Activated gamma-delta T cell treated with anti-CD3 and anti-CD28 coated beads, Interleukin-2, amount 50 U/mL, for 16 hours (primary cell): Measurements from ENCODE around the gene DNM3.
A peak's percentile ranks its signal among the peaks of the same experiment; 100 is the strongest.
"Not testable (repeated sequence)": the region's sequence is repeated elsewhere in the genome, so short reads cannot be mapped to it uniquely, and the experiment has no call there.

Experiments
- DNase-seq: peaks from one replicate; pipeline ENCODE4 v3.0.0-alpha.2; 2020; ENCODE audit warnings: low read depth

DNM3 gene

DNA sequence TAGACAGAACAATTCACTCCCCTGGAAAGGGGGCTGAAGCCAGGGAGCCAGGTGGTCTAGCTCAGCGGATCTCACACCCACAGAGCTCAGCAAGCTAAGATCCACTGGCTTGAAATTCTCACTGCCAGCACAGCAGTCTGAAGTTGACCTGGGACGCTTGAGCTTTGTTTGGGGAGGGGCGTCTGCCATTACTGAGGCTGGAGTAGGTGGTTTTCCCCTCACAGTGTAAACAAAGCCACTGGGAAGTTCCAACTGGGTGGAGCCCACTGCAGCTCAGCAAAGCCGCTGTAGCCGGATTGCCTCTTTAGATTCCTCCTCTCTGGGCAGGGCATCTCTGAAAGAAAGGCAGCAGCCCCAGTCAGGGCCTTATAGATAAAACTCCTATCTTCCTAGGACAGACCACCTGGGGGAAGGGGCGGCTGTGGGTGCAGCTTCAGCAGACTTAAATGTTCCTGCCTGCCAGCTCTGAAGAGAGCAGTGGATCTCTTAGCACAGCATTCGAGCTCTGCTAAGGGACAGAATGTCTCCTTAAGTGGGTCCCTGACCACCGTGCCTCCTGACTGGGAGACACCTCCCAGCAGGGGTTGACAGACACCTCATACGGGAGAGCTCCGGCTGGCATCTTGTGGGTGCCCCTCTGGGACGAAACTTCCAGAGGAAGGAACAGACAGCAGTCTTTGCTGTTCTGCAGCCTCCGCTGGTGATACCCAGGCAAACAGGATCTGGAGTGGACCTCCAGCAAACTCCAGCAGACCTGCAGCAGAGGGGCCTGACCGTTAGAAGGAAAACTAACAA lies 183.8 kb downstream of the DNM3 start:
- not testable (repeated sequence) for DNase-seq

GRCh38 chr1:172040466-172040865 lies 199.2 kb downstream of the DNM3 start:
- DNase-seq, result no peak

GRCh38 chr1:172041102-172041501 lies 199.8 kb downstream of the DNM3 start:
- no peak for DNase-seq

- DNase-seq, result no peak
These were observed 200.4 kb downstream of the DNM3 start for GRCh38 chr1:172041742-172042141.

- DNase-seq, result no peak
These were observed 202.6 kb downstream of the DNM3 start for GRCh38 chr1:172043900-172044299.

DNA sequence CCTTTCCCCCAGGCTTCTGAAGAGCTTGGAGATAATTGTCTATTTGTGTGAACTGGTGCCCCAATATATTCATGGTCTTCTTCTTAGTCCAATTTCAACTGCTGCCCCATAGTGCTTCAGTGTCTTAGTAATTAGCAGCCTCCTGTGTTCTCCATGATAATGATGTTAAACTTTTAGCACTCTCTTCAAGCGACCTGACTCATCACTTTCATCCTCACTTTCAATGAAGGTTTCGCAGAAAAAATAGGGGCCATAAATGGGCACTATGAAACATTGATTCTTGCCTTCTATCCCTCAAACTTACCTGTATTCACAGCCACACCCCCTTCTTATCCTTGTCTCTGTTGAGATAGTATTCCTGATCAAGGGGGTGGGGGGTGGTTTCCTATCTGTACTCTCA lies 210.6 kb downstream of the DNM3 start:
- no peak for DNase-seq

GRCh38 chr1:172054172-172054571 lies 212.9 kb downstream of the DNM3 start:
- DNase-seq, result no peak

DNA sequence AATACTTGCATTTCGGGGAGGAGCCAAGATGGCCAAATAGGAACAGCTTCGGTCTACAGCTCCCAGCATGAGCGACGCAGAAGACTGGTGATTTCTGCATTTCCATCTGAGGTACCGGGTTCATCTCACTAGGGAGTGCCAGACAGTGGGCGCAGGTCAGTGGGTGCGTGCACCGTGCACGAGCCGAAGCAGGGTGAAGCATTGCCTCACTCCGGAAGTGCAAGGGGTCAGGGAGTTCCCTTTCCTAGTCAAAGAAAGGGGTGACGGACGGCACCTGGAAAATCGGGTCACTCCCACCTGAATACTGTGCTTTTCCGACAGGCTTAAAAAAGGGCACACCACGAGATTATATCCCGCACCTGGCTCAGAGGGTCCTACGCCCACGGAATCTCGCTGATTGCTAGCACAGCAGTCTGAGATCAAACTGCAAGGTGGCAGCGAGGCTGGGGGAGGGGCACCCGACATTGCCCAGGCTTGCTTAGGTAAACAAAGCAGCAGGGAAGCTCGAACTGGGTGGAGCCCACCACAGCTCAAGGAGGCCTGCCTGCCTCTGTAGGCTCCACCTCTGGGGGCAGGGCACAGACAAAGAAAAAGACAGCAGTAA lies 214.6 kb downstream of the DNM3 start:
- not testable (repeated sequence) for DNase-seq

DNA sequence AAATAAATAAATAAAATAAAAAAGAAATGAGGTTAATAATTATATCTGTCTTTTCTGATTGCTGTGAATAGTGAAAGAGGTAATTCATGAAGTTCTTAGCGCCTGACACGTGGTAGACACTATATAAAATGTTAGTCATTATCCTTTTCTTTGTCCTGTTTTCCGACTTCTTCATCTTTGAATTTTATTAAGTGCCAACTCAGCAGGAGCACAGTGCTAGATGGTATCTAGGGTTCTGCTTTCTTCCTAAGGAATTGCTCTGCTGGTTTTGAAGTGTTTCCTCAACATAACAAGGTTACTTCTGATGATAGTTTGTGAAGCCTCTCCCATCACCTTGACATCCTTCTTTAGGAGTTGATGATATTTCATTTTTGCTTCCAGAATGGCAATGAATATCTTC lies 227.0 kb downstream of the DNM3 start:
- no peak for DNase-seq

DNA sequence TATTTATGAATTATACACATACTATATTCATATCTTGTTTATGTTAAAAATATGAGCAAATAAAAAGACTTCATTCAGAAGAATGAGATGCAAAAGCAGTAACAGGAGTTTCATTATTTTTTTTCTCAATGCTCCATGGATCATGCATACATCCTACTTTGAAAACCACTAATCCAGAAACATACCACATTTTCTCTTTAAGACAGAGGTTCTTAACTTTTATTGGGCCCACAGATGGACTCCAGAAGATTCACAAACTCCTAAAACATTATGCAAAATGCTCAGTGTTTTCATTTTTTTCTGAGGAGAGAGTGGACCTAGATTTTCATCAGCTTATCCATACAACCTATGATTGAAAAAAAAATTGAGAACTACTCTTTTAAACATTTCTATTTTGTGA lies 227.8 kb downstream of the DNM3 start:
- no peak for DNase-seq

GRCh38 chr1:172069534-172069933 lies 228.2 kb downstream of the DNM3 start:
- no peak for DNase-seq

GRCh38 chr1:172070055-172070454 lies 228.8 kb downstream of the DNM3 start:
- DNase-seq, result no peak

DNA sequence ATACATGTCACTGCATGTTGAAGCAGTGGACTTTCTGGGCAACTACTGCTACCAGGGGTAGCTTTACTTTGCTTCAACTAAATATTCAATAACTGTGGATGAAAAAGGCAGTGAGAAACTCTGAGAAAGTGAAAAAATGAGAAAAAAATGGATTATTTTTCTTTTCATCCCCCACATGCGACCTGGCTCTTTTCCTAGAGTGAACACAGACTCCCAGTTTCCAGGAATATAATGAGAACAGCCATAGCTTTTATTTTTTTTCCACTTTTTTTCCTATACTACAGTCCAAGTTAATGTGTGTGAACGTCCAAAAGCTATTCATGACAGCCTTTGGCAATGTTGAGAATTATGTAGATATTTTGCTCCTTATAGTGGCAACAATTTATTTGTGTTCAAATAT lies 230.4 kb downstream of the DNM3 start:
- DNase-seq, result no peak

DNA sequence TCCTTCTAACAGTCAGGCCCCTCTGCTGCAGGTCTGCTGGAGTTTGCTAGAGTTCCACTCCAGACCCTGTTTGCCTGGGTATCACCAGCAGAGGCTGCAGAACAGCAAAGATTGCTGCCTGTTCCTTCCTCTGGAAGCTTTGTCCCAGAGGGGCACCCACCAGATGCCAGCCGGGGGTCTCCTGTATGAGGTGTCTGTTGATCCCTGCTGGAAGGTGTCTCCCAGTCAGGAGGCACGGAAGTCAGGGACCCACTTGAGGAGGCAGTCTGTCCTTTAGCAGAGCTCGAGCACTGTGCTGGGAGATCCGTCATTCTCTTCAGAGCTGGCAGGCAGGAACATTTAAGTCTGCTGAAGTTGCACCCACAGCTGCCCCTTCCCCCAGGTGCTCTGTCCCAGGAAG lies 238.6 kb downstream of the DNM3 start:
- DNase-seq, result not testable (repeated sequence)

DNA sequence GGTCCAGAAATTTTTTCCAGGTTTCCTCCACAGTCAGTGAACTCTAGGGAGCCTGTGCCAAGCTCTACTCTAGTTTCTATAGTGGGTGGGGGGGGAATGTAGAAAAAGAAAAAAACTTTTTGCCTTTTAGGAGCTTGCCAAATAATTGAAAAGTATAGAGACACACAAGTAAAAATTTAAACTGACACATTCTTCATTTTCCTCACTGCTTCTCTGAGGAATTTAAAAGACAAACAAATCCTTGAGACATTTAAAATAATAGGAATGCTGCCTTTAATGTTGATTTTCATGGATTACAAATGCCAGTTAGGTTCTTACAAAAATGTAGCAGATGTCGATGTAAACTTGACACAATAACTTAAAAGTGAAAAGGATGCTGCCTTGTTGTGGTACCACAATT lies 241.9 kb downstream of the DNM3 start:
- no peak for DNase-seq

GRCh38 chr1:172084876-172085275 lies 243.6 kb downstream of the DNM3 start:
- DNase-seq, result no peak

GRCh38 chr1:172085317-172085716 lies 244.0 kb downstream of the DNM3 start:
- no peak for DNase-seq

DNA sequence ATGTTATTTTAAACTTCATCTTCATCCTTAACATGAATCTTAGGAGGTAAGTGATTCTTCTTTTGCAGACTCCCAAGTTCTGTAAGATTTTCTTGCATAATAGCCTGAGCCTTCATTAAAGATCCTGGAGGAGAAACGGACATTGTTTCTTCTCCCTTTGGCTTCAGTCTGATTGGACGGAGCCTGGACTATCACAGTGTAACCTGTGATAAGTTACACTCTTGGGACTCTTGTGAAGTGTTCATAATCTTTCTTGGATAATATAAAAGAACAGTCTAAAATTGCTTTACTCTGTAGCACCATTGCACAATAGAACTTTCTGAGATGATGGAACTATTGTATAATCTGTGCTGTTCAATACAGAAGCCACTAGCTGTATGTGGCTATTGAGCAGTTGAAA lies 244.8 kb downstream of the DNM3 start:
- DNase-seq, result no peak

DNA sequence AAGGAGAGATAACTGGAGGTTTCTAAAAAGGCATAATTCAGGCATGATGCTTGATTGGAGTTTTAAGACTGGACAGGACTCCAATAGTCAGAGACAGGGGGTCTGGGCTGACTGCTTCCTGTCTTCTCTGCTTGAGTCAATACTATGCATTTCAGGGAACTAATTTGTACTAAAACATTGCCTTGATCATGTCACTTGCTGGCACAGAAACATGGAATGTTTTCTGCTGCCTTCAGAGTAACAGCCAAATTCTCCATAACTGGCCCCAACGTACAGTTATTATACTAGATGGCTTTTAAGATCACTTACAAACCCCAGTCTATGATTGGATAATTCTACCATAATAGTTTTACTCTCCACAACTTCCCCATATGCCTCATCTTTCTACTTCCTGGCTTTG lies 247.0 kb downstream of the DNM3 start:
- DNase-seq, result no peak

GRCh38 chr1:172089768-172090510 lies 248.6 kb downstream of the DNM3 start:
- peak; percentile 14 for DNase-seq

DNA sequence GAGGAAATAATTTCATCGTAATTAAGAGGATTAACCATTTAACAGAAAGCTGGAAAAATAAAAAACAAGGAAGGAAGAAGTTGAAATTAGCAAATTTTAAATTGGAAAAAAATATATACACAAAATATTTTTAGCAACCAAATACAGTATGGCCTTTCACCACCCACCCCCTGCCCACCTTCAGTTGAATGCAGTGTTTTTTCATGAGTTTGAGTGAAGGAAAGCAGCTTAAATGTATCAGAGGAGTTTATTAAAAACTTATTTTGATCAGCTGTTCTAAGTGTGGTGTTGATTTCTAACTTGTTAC lies 249.2 kb downstream of the DNM3 start:
- no peak for DNase-seq

GRCh38 chr1:172095846-172096245 lies 254.5 kb downstream of the DNM3 start:
- DNase-seq, result no peak

DNA sequence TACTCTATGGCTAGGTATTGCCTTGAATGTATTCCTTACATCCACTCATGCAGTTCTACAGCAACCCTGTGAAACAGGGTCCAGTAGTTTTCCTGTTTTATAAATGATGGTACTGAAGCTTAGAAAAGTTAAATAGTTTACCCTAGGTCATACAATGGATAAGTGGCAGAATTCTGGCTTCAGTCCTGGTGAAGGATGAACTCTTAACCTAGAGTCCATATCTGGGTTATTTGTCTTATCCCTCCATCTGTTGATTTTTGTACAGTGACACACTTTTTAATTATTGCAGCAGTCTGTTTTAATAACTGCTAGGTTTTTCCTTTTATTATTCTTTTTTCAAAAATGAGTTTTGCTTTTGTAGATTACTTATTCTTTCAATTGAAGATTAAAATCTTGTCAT lies 263.9 kb downstream of the DNM3 start:
- DNase-seq, result no peak
